Loucy (cell line): ENCODE measurements around the gene NPFF.

ENCODE experiments used
- EZH2phosphoT487 ChIP-seq: fragments of 200-600 bp; IDR thresholded peaks from 2 replicates; pipeline ENCODE4 v1.6.1; 2018; ENCODE audit warnings: antibody characterized with exemption, mild to moderate bottlenecking, moderate library complexity, borderline replicate concordance
- TF ChIP-seq, protein P1 (sequence below): fragments of 200-600 bp; sonication (generic); conservative IDR thresholded peaks from 2 replicates; pipeline ENCODE4 v1.5.1; 2014; ENCODE audit warnings: mild to moderate bottlenecking, antibody characterized with exemption, low read length

- TF ChIP-seq, protein P1, sequence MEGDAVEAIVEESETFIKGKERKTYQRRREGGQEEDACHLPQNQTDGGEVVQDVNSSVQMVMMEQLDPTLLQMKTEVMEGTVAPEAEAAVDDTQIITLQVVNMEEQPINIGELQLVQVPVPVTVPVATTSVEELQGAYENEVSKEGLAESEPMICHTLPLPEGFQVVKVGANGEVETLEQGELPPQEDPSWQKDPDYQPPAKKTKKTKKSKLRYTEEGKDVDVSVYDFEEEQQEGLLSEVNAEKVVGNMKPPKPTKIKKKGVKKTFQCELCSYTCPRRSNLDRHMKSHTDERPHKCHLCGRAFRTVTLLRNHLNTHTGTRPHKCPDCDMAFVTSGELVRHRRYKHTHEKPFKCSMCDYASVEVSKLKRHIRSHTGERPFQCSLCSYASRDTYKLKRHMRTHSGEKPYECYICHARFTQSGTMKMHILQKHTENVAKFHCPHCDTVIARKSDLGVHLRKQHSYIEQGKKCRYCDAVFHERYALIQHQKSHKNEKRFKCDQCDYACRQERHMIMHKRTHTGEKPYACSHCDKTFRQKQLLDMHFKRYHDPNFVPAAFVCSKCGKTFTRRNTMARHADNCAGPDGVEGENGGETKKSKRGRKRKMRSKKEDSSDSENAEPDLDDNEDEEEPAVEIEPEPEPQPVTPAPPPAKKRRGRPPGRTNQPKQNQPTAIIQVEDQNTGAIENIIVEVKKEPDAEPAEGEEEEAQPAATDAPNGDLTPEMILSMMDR, result no peak
- no peak for TF ChIP-seq EZH2phosphoT487
Measured at GRCh38 chr12:53502331-53502730, 5.0 kb downstream of the NPFF start.
